ENCODE measurements around the gene SORCS2. TPM values are rescaled to one million over a fixed set of nuclear protein-coding genes. Genes with fewer than 3 reads are reported as not detected.

The SORCS2 gene
- polyA plus RNA-seq, 3 donors, result 0.46 to 0.55 TPM; not detected in 1

DNA sequence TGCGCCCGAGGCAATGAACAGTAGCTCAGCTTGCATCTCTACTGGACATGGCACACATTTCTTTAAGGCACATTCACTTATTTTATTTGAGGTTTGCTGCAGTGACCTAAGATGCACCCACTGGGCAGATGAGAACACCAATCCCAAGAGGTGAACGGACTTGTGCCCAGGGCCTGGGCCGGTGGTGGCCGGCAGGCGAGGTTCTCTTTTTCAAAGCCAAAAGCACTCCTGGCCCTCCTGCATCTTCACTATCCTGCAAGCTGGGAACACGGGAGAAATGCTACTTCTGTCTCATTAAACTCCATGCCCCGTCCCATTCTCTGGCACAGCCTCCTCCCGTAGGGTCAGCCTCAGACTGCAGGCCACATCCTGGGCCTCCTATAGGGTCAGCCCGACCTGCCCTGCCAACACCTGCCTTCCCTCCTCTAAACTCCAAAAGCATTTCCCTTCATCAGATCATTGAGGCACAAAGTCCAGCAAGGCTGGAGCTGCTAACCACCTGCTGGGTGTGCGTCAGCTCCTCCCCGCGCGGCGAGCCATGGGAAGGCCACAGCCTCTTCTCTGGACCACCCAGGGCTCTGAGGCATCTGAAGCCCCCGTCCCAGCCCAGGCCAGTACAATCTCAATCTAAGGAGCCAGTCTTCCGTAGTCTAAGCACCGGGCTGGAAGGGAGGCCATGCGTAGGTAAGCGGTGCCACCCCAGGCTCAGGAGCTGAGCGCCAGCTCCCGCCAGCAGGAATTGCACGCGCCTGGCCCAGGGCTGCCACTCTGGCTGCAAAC, 581.3 kb downstream of the SORCS2 start:
- no peaks in the 10 kb centered on the region for H3K4me1 Mint-ChIP-seq
- H3K4me3 Mint-ChIP-seq, result no peak overlapping the region
- Histone ChIP-seq H3K36me3 (replicated peaks in 1 of 2; ENCODE audit: control insufficient read depth in 1 of 2, insufficient read depth in 2 of 2, low read length in 2 of 2) (peaks cover 0 to 5% of the 10 kb centered on the region in 2 donors), H2AFZ (ENCODE audit: insufficient read depth, low read depth, low read length, poor library complexity, severe bottlenecking) (no peak overlapping the region), H3K4me1 (ENCODE audit: control insufficient read depth in 1 of 2, insufficient read depth in 2 of 2, low read length in 2 of 2) (no peaks in the 10 kb centered on the region), H3K9me3 (replicated peaks in 1 of 2; ENCODE audit: control insufficient read depth in 1 of 2, insufficient read depth in 1 of 2, low read length in 2 of 2) (no peaks in the 10 kb centered on the region), H3K27me3 (ENCODE audit: control insufficient read depth in 2 of 2, insufficient read depth in 2 of 2, low read length in 2 of 2) (no peaks in the 10 kb centered on the region), H3K9ac (ENCODE audit: insufficient read depth, low read length, poor library complexity, severe bottlenecking) (no peak overlapping the region), H3K79me2 (ENCODE audit: insufficient read depth, low read length) (no peaks in the 10 kb centered on the region), H3K4me2 (replicated peaks; ENCODE audit: extremely low read depth, low read length, poor library complexity, severe bottlenecking) (no peak overlapping the region), H4K20me1 (ENCODE audit: insufficient read depth, low read length) (no peaks in the 10 kb centered on the region), H3K27ac (ENCODE audit: low read depth in 1 of 2, low read length in 2 of 2) (no peak overlapping the region), H3K4me3 (replicated peaks in 1 of 3; ENCODE audit: low read depth in 2 of 3, low read length in 3 of 3) (no peak overlapping the region)
- DNase-seq, result no peak
- peaks cover 0 to 52% of the 10 kb centered on the region in 2 donors for H3K36me3 Mint-ChIP-seq
- intact Hi-C loops (cut with micrococcal nuclease), result no loop called here
- H3K27ac Mint-ChIP-seq, result no peak overlapping the region
- TF ChIP-seq, protein P1, sequence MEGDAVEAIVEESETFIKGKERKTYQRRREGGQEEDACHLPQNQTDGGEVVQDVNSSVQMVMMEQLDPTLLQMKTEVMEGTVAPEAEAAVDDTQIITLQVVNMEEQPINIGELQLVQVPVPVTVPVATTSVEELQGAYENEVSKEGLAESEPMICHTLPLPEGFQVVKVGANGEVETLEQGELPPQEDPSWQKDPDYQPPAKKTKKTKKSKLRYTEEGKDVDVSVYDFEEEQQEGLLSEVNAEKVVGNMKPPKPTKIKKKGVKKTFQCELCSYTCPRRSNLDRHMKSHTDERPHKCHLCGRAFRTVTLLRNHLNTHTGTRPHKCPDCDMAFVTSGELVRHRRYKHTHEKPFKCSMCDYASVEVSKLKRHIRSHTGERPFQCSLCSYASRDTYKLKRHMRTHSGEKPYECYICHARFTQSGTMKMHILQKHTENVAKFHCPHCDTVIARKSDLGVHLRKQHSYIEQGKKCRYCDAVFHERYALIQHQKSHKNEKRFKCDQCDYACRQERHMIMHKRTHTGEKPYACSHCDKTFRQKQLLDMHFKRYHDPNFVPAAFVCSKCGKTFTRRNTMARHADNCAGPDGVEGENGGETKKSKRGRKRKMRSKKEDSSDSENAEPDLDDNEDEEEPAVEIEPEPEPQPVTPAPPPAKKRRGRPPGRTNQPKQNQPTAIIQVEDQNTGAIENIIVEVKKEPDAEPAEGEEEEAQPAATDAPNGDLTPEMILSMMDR (IDR thresholded peaks at IDR 0.05), result no peak
- H3K27me3 Mint-ChIP-seq (ENCODE audit: low read depth in 3 of 3), result peaks cover 8 to 20% (median 10%) of the 10 kb centered on the region in 3 donors
- peaks cover 0 to 4% (median 0%) of the 10 kb centered on the region in 7 donors for H3K9me3 Mint-ChIP-seq
- WGBS (ENCODE audit: insufficient coverage), result 88% methylated on average over 24 of the region's 24 CpGs

DNA sequence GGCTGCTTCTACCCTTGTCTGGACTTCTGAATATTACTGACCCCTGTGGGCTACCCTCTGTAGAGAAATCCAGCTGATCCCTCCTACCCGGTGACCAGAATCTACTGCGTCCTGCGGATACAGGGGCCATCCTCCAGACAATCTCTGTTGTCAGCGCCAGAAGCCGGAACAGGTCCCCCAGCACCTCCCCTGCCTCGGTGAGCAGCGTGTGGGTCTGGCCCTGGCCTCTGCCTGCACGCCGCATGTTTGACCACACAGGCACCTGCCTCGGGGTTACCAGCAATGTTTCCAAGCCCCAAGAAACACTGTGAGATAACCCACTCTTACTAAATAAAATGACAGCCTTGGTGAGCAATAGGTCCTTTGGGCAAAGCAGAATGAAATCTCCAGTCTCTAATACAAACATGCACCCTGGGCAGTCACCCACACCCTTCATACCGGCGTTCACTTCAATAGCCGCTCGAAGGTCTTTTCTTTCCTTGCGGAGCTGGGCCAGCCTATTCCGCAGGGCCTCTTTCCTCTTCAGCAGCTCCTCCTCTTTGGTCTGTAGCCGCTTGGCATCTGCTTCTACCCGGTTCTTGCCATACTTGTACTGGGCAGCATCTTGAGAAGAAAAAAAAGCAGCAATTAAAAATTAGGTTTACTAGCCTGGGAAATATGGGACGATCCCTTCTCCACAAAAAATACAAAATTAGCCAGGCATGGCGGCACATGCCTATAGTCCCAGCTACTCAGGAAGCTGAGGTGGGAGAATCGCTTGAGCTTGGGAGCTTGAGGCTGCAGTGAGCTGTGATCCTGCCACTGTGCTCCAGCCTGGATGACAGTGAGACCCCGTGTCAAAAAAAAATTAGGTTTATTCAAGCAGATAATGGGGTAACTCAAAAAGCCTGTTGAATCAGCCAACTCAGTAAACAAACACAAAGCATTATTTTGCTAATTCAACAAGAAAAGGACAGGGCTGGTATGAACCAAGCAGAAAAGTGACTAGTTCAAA, 582.3 kb downstream of the SORCS2 start:
- no peaks in the 10 kb centered on the region for H3K9me3 ChIP-seq (replicated peaks in 1 of 2; ENCODE audit: control insufficient read depth in 1 of 2, insufficient read depth in 1 of 2, low read length in 2 of 2)
- H3K27me3 Mint-ChIP-seq (ENCODE audit: low read depth in 3 of 3), result peaks cover 8 to 19% (median 9%) of the 10 kb centered on the region in 3 donors
- H3K4me3 Mint-ChIP-seq, result no peak overlapping the region
- peaks cover 0 to 51% of the 10 kb centered on the region in 2 donors for H3K36me3 Mint-ChIP-seq
- H3K79me2 ChIP-seq (ENCODE audit: insufficient read depth, low read length), result no peaks in the 10 kb centered on the region
- H3K4me1 Mint-ChIP-seq, result no peaks in the 10 kb centered on the region
- H2AFZ ChIP-seq (ENCODE audit: insufficient read depth, low read depth, low read length, poor library complexity, severe bottlenecking), result no peak overlapping the region
- no peak overlapping the region for H3K4me2 ChIP-seq (replicated peaks; ENCODE audit: extremely low read depth, low read length, poor library complexity, severe bottlenecking)
- peaks cover 0 to 4% (median 0%) of the 10 kb centered on the region in 7 donors for H3K9me3 Mint-ChIP-seq
- H3K4me3 ChIP-seq (replicated peaks in 1 of 3; ENCODE audit: low read depth in 2 of 3, low read length in 3 of 3), result no peak overlapping the region
- no peak for DNase-seq
- no peak overlapping the region for H3K27ac Mint-ChIP-seq
- H4K20me1 ChIP-seq (ENCODE audit: insufficient read depth, low read length), result no peaks in the 10 kb centered on the region
- H3K27ac ChIP-seq (ENCODE audit: low read depth in 1 of 2, low read length in 2 of 2), result no peak overlapping the region
- intact Hi-C loops (cut with micrococcal nuclease), result no loop called here
- H3K36me3 ChIP-seq (replicated peaks in 1 of 2; ENCODE audit: control insufficient read depth in 1 of 2, insufficient read depth in 2 of 2, low read length in 2 of 2), result peaks cover 0 to 5% of the 10 kb centered on the region in 2 donors
- H3K4me1 ChIP-seq (ENCODE audit: control insufficient read depth in 1 of 2, insufficient read depth in 2 of 2, low read length in 2 of 2), result no peaks in the 10 kb centered on the region
- no peak overlapping the region for H3K9ac ChIP-seq (ENCODE audit: insufficient read depth, low read length, poor library complexity, severe bottlenecking)
- H3K27me3 ChIP-seq (ENCODE audit: control insufficient read depth in 2 of 2, insufficient read depth in 2 of 2, low read length in 2 of 2), result no peaks in the 10 kb centered on the region
- 94% methylated on average over 19 of the region's 22 CpGs for WGBS (ENCODE audit: insufficient coverage)
- TF ChIP-seq, protein P1 (IDR thresholded peaks at IDR 0.05), result no peak

Measured in CD14-positive monocyte (primary cell).